HUES6 (cell line): ENCODE measurements around the gene URGCP.
"Not testable (repeated sequence)": the region's sequence is repeated elsewhere in the genome, so short reads cannot be mapped to it uniquely, and the experiment has no call there.

ENCODE experiments used
- H3K27ac ChIP-seq: 2 replicates; pipeline ENCODE4 v1.7.0; 2013; ENCODE audit warnings: low read depth, mild to moderate bottlenecking, low read length, inconsistent platforms
- H3K27me3 ChIP-seq: 2 replicates; pipeline ENCODE4 v1.6.1; 2013; ENCODE audit warnings: low read length; ENCODE audit not compliant: control insufficient read depth, insufficient read depth
- H3K36me3 ChIP-seq: 2 replicates; pipeline ENCODE4 v1.6.1; 2013; ENCODE audit warnings: low read length; ENCODE audit not compliant: control insufficient read depth, insufficient read depth
- H3K4me1 ChIP-seq: 2 replicates; pipeline ENCODE4 v1.6.1; 2013; ENCODE audit warnings: low read length; ENCODE audit not compliant: control insufficient read depth, insufficient read depth
- H3K4me3 ChIP-seq: 2 replicates; pipeline ENCODE4 v1.5.1; 2013; ENCODE audit warnings: low read depth, low read length
- H3K9ac ChIP-seq: one replicate; pipeline ENCODE4 v1.6.1; 2013; ENCODE audit warnings: mild to moderate bottlenecking, low read length
- H3K9me3 ChIP-seq: 2 replicates; pipeline ENCODE4 v1.6.1; 2013; ENCODE audit warnings: low read depth, low read length; ENCODE audit not compliant: control insufficient read depth, insufficient read depth

Gene URGCP

DNA sequence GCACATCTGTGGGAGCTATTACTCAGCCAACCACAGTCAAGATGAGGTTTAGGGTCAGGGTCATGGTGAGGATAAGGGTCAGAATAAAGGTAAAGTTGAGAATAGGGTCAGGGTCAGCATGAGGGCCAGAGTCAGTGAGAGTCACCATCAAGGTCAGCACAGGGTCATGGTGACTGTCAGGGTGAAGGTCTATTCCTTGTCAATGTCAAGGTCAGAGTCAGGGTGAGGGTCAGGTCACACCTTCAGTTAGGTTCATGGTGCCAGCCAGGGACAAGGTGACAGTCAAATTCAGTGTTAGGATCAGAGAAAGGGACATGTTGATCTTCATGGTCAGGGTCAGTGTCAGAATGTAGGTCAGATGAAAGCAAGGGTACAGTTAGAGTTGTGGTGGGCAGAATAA, 51.2 kb downstream of the URGCP start:
- Histone ChIP-seq H3K27ac (no peak overlapping the region), H3K36me3 (no peaks in the 10 kb centered on the region), H3K4me1 (no peaks in the 10 kb centered on the region), H3K9me3 (peaks cover 11% of the 10 kb centered on the region; the same call in 1 of the 2 replicates), H3K9ac (no peak overlapping the region), H3K27me3 (no peaks in the 10 kb centered on the region), H3K4me3 (no peak overlapping the region)

DNA sequence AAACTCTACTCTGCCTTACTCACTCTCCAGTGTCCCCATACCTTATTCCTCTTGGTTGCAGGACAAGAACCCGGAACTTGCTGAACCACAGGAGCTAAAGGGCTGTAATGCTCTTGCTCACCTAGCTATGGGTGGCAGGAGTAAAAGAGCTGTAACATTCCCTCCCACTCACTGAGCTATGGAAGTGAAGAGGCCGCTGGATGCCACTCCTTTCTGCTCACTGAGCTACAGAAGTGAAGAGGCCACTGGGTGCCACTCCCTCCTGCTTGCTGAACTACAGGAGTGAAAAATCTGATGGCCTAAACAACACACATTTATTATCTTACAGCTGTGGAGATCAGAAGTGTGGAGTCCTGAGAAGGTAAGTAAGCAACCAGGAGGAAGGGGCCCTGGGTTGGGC, 54.6 kb downstream of the URGCP start:
- Histone ChIP-seq H3K27me3 (no peaks in the 10 kb centered on the region), H3K4me1 (no peaks in the 10 kb centered on the region), H3K9ac (no peak overlapping the region), H3K9me3 (peaks cover 4% of the 10 kb centered on the region; the same call in 1 of the 2 replicates), H3K36me3 (no peaks in the 10 kb centered on the region), H3K4me3 (no peak overlapping the region), H3K27ac (no peak overlapping the region)

DNA sequence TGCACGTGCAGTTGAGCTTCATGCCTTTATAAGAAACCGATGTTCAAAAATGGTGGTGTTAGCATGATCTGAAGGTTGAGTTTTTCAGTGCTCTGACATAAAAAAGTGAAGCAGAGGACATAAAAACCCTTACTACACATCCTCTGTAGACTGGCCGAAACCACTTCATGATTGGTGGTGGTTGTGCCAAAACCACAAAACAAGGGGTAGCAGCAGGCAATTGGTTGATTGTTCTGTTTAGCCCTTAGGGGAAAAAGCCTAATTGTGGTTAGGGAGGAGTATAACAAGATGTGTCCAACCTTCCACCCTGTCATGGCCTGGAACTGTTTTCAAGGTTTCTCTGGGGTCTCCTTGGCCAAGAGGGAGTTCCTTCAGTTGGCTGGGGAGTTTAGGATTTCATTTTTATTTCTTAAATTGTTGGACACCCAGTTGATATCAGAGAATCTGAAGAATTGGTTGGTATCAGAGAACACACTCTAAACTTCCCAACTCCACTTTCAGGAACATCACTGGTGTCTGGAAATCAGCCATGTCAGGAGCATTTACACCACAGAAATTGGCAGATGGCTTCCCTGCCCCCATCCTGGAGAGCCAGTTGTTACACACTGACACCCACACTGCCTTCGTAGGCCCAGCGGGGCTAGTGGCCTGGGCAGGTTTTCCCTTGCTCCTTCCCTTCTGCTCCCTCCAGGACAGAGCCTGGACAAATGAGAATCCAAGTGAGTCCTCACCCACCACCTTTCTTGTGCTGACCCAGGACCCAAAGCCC, 55.9 kb downstream of the URGCP start:
- Histone ChIP-seq H3K27ac (no peak overlapping the region), H3K27me3 (no peaks in the 10 kb centered on the region), H3K4me1 (no peaks in the 10 kb centered on the region), H3K9ac (no peak overlapping the region), H3K36me3 (no peaks in the 10 kb centered on the region), H3K9me3 (peaks cover 4% of the 10 kb centered on the region; the same call in 1 of the 2 replicates), H3K4me3 (no peak overlapping the region)

DNA sequence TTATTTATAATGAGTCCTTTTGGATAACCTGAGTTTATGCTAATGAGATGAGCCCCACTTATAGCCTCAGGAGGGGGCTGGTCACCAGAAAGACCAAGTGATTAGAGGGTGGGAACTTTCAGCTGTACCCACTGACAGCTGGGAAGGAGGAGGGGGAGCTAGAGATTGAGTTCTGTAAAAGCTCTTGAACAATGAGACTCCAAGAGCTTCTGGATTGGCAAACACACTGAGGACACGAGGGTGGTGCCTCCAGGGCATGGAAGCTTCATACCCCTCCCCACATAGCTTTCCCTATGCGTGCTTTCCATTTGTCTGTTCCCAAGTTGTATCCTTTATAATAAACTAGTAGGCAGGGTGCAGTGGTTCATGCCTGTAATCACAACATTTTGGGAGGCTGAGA, 57.3 kb downstream of the URGCP start:
- Histone ChIP-seq H3K9me3 (peaks cover 4% of the 10 kb centered on the region; the same call in 1 of the 2 replicates), H3K4me1 (no peaks in the 10 kb centered on the region), H3K36me3 (no peaks in the 10 kb centered on the region), H3K27ac (no peak overlapping the region), H3K4me3 (no peak overlapping the region), H3K27me3 (no peaks in the 10 kb centered on the region), H3K9ac (no peak overlapping the region)

DNA sequence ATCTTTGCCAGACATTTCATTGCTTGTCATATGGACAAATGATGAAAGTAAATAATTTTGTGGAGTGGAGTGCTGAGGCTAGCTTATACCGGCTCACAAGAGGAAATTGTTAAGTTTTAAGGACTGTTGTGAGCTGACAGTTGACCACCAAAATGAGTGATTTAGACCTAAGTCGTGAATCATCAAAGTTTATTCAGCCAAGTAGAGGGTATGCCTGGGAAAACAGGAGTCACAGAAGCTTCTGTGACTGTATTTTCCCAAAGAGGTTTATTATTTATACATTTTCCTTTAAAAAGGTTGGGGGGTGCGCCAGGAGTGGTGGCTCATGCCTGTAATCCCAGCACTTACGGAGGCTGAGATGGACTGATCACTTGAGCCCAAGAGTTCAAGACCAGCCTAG, 58.9 kb downstream of the URGCP start:
- H3K27me3 ChIP-seq, result no peaks in the 10 kb centered on the region
- H3K4me3 ChIP-seq, result no peak overlapping the region
- no peak overlapping the region for H3K9ac ChIP-seq
- H3K27ac ChIP-seq, result no peak overlapping the region
- H3K36me3 ChIP-seq, result no peaks in the 10 kb centered on the region
- no peaks in the 10 kb centered on the region for H3K4me1 ChIP-seq
- peaks cover 4% of the 10 kb centered on the region; the same call in 1 of the 2 replicates for H3K9me3 ChIP-seq

DNA sequence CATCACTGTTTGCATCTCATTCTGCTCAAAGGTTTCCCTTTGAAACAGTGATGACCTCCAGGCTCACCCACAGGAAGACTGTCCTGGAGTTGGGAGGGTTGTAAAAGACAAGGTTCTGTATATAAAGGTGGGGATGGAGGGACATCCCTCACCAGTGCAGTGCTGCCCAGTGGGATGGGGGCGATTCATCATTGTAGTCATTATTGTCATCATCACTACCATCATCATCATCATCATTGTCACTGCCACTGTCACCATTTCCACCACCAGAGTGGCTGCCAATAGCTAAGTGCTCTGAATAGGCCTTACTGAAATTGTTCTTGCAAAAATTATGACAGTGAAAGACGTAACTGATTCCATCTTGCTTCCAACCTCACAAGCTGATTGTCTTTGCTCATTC, 61.7 kb downstream of the URGCP start:
- H3K4me1 ChIP-seq, result no peaks in the 10 kb centered on the region
- no peak overlapping the region for H3K27ac ChIP-seq
- no peak overlapping the region for H3K4me3 ChIP-seq
- no peaks in the 10 kb centered on the region for H3K27me3 ChIP-seq
- H3K36me3 ChIP-seq, result no peaks in the 10 kb centered on the region
- no peaks in the 10 kb centered on the region for H3K9me3 ChIP-seq
- H3K9ac ChIP-seq, result no peak overlapping the region

DNA sequence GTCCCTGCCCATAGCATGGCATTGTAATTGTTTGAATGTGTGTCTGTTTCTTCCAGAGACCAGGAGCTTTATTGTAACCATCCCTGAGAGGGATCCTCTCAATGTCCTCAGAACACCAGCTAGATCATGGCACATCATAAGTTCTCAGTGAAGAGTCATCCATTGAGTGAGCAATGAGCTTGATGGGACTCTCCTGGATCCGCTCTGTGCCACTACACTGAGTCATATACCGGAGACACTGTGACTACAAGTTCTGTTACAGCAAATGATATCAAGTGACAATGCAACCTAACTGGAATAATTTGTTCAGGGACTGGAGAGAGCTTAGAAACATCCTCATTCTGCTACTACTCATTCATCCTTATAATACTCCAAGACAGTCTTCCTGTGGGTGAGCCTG, 62.1 kb downstream of the URGCP start:
- Histone ChIP-seq H3K9ac (no peak overlapping the region), H3K9me3 (no peaks in the 10 kb centered on the region), H3K36me3 (no peaks in the 10 kb centered on the region), H3K4me3 (no peak overlapping the region), H3K27me3 (no peaks in the 10 kb centered on the region), H3K4me1 (no peaks in the 10 kb centered on the region), H3K27ac (no peak overlapping the region)

DNA sequence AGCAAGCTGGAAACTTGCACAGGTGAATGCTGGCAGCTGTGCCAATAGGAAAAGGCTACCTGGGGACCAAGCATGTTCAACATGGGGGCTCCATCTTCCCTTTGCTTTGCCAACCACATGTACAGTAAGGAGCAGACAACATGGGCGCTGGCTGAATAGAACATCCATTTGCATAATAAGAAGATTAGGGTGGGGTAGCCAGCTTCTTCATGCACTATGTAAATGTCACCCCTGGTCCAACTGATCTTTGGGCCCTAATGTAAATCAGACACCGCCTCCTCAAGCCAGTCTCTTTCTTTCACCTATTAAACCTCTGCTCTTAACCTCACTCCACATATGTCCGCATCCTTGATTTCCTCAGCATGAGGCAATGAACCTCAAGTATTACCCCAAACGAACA, 63.1 kb downstream of the URGCP start:
- H3K9me3 ChIP-seq, result no peaks in the 10 kb centered on the region
- H3K27me3 ChIP-seq, result no peaks in the 10 kb centered on the region
- peaks cover 5% of the 10 kb centered on the region; the same call in 1 of the 2 replicates for H3K4me1 ChIP-seq
- no peak overlapping the region for H3K9ac ChIP-seq
- no peaks in the 10 kb centered on the region for H3K36me3 ChIP-seq
- H3K27ac ChIP-seq, result no peak overlapping the region
- H3K4me3 ChIP-seq, result no peak overlapping the region

DNA sequence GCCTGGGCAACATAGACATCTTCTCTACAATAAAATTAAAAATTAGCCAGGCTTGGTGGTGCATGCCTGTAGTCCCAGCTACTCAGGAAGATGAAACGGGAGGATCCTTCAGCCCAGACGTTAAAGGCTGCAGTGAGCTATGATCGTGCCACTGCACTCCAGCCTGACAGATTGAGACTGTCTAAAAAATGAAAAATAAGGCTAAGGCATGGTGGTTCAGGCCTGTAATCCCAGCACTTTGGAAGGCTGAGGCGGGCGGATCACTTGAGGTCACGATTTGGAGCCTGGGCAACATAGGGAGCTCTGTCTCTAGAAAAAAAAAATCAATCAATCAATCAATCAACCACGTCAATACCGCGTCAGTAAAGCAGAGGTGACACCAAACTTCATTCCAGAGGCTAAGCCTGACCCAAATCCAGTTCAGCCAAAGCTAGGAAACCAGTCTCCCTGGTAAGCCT, 68.2 kb downstream of the URGCP start:
- H3K9ac ChIP-seq, result no peak overlapping the region
- H3K27ac ChIP-seq, result no peak overlapping the region
- H3K9me3 ChIP-seq, result no peaks in the 10 kb centered on the region
- no peaks in the 10 kb centered on the region for H3K27me3 ChIP-seq
- H3K4me3 ChIP-seq, result peak overlapping the region; percentile 41
- H3K4me1 ChIP-seq, result peaks cover 6% of the 10 kb centered on the region; the same call in 1 of the 2 replicates
- H3K36me3 ChIP-seq, result no peaks in the 10 kb centered on the region

DNA sequence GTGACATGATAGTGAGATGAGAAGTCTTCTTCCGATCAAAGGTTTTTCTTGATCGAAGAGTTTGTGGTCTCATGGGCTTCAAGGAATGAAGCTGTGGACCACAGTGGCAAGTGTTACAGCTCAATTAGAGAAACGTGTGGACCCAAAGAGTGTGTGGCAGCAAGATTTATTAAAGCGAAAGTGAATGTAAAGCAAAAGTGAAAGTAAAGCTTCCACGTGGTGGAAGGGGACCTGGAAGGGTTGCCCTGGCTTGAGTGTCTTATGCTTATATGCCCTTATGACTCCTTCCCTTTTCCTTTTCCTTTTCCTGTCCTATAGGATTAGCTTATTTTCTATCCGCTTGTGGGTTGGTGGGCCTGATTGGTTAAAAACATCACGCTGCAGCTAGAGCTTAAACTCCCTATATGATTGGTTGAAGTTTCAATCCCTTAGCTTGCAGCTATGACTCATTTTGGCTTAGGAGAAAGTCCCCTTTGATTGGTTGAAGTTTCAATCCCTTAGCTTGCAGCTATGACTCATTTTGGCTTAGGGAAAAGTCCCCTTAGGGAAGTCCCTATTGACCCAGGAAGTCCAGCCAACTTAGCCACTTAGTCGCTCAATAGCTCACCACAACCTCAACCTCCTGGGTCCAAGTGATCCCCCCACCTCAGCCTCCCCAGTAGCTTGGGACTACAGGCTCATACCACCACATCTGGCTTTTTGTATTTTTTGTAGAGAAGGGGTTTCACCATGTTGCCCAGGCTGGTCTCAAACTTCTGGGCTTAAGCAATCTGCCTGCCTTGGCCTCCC, 71.7 kb downstream of the URGCP start:
- no peak overlapping the region for H3K4me3 ChIP-seq
- no peaks in the 10 kb centered on the region for H3K36me3 ChIP-seq
- H3K4me1 ChIP-seq, result peaks cover 6% of the 10 kb centered on the region; the same call in 1 of the 2 replicates
- H3K27me3 ChIP-seq, result no peaks in the 10 kb centered on the region
- no peak overlapping the region for H3K9ac ChIP-seq
- no peak overlapping the region for H3K27ac ChIP-seq
- H3K9me3 ChIP-seq, result peaks cover 14% of the 10 kb centered on the region

DNA sequence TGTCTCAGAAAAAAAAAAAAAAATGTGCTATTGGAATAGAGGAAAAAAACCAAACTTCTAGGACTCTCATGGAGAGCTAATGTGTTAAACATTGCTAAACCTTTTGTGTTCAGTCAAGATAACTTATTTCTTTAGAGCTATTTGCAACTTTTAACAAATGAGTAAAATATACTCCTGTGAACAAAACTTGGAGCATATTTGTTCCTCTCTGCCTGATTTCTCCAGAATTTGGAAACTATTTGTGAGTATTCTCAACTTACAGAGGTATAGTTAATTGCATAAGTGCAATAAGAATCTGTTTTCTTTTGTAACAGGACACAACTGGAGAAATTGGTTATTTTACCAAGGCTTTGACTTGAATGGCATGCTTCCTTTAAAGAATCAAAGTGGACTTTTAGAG, 75.5 kb downstream of the URGCP start:
- not testable (repeated sequence) for H3K27me3 ChIP-seq, H3K9ac ChIP-seq, H3K27ac ChIP-seq, H3K36me3 ChIP-seq, H3K4me3 ChIP-seq
- H3K9me3 ChIP-seq, result peaks cover 14% of the 10 kb centered on the region
- peaks cover 11% of the 10 kb centered on the region for H3K4me1 ChIP-seq
